Kidney capillary endothelial cell (primary cell): ENCODE results near the gene CDK5.
"Not testable (repeated sequence)": the region's sequence is repeated elsewhere in the genome, so short reads cannot be mapped to it uniquely, and the experiment has no call there.

ENCODE experiments used
- DNase-seq: peaks from one replicate; pipeline ENCODE4 v3.0.0-alpha.2; 2018; ENCODE audit warnings: low spot score

The CDK5 gene

DNA sequence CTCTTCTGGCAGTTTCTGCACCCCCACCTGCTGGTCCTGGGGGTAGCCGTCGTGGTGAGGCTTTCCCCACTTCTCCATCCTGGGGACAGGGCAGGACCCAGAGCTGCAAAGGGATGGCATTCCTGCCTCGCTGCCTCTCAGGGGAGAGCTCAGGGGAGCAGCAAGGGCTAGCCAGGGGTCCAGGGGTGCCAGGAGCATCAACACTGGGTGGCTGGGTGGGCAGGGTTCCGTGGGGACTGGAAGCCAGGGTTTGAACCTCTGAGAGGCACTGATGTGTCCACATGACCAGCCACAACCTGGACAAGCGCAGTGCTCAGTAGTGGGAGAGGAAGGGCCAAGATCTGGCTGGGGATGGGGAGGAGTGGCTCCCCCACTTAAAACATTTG lies 23.8 kb downstream of the CDK5 start:
- DNase-seq, result no peak

- no peak for DNase-seq
Measured at GRCh38 chr7:151032936-151033863, 24.5 kb downstream of the CDK5 start.

DNA sequence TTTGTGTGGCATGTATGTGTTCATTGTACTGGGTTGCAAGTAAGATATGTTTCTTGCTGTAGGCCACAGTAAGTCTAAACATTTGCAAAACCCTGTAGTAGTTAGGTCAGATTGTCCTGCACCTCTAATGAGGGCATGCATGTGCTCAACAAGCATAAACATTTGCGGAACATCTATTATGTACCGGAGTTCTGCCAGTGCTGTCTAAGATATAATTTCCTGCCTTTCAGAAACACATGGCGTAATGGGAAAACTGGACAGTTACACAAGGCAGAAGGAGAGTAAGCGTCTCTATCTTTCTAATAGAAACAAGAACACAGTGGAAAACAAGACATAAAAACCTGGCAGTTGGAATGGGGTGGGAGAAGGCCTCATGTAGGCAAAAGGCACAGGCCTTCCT lies 26.7 kb downstream of the CDK5 start:
- no peak for DNase-seq

DNA sequence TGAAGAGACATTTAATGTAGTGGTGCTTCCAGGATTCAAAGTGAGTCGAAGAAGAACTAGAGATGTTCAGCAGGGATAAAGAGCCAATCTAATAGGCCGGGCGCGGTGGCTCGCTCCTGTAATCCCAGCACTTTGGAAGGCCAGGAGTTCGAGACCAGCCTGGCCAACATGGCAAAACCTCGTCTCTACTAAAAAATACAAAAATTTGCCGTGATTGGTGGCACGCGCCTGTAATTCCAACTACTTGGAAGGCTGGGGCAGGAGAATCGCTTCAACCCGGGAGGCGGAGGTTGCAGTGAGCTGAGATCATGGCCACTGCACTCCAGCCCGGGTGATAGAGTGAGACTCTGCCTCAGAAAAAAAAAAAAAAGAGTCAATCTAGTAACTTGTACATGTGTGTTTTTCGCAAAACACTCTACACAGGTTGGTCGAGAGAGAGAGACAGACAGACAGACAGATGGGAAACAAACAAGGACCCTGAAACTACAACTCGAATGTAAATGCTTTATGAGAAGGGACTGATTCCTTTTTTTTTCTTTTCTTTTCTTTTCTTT lies 28.7 kb downstream of the CDK5 start:
- no peak for DNase-seq

- DNase-seq, result peak; percentile 98
Measured at GRCh38 chr7:151028131-151028947, 29.4 kb downstream of the CDK5 start, which contains the start of gene ABCB8. TSS of gene ABCB8 (plus strand) at chr7:151028450. CDS start at chr7:151028516, 66 bp downstream.

DNA sequence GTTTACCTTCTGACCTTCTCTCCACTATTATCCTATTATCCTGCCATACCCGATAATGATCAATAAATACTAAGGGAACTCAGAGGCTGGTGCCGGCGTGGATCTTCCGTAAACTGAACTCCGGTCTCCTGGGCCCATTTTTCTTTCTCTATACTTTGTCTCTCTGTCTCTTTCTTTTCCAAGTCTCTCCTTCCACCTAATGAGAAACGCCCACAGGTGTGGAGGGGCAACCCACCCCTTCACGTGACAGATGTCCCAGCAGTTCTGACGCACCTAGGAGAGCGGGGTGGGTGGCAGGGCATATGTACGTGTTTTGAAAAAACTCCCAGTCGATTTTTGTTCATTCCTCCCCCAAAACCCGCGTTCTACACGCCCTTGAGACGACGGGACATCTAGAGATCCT lies 30.0 kb downstream of the CDK5 start:
- not testable (repeated sequence) for DNase-seq

GRCh38 chr7:151026771-151027727 lies 30.6 kb downstream of the CDK5 start:
- DNase-seq, result not testable (repeated sequence)

- no peak for DNase-seq
Measured at GRCh38 chr7:151025924-151026671, 31.6 kb downstream of the CDK5 start.

DNA sequence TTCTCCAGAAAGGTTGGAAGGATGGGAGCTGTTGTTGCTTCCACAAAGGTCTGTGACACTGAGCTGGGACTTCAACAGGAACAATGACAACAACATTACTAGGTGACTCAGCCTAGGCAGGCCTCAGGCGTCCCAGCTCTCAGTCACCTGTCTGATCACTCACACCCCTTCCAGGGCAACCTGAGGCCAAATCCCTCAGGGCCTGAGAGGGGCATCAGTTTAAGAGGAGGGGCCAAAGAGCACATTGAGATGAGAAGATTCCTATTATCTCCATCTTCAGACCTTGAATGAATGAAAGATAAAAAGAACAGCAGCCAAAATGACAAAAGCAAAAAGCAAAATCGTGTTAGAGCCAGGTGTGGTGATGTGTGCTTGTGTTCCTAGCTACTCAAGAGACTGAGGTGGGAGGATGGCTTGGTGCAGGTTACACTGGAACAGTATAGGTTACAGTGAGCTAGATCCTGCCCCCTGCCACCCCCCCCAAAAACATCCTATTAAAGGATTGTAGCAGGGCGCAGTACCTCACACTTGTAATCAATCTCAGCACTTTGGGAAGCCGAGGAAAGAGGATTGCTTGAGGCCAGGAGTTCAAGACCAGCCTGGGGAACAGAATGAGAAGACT lies 33.2 kb downstream of the CDK5 start, which contains the start of gene ATG9B:
Gene ATG9B (minus strand): TSS at position 60 of the 622 bp plus-strand sequence. CDS start 71 bp downstream, outside the sequence.
- no peak for DNase-seq

DNA sequence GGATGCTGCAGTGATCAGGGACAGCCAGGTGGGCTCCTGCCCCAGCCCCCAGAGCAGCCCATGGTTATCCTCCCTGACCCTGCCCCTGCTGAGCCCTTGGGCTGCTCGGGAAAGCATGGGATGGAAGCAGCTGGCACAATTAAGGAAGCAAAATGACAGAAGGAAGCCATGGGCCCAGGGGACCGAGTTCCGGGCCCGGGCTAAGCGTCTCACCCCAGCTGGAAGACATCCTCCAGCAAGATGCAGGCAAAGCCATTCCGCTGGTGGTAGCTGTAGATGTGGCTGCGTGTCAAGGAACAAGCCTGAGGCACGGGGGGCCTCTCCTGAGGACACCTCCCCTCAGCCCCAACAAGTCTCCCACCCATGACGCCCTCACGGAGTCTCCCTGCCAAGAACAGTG lies 34.5 kb downstream of the CDK5 start:
- no peak for DNase-seq

GRCh38 chr7:151020231-151020630 lies 37.5 kb downstream of the CDK5 start:
- DNase-seq, result no peak

- no peak for DNase-seq
Measured at GRCh38 chr7:151019130-151019447, 38.6 kb downstream of the CDK5 start.

DNA sequence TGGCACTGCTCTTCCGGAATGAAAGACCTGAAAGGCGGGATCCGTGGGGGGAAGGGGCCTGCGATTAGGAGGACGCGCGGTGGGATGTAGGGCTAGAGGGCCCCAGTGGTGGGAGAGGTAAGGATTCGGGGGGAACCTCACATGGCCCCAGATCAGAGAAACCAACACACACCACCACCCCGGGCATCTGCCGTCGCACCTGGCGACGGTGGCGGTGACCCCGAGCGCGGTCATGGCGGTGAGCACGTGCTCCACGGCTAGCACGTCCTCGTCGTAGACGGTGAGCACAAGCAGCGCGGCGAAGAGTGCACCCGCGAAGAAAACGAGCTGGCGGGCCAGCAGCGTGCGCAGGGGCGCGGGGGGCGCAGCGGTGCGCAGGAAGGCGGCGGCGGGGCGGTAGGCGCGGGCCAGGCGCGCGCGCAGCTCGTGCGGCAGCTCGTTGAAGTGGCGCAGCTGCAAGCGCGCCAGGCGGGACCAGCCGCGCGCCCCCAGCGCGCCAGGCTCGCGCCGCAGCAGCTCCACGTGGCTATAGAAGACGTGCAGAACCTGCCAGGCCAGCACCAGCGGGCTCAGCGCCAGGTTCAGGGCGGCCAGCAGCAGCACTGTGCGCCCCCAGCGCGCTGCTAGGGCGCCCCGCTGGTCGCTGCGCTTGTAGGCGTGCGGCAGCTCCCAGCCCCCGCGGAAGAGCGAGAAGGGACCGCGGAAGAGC lies 39.1 kb downstream of the CDK5 start:
- no peak for DNase-seq

DNA sequence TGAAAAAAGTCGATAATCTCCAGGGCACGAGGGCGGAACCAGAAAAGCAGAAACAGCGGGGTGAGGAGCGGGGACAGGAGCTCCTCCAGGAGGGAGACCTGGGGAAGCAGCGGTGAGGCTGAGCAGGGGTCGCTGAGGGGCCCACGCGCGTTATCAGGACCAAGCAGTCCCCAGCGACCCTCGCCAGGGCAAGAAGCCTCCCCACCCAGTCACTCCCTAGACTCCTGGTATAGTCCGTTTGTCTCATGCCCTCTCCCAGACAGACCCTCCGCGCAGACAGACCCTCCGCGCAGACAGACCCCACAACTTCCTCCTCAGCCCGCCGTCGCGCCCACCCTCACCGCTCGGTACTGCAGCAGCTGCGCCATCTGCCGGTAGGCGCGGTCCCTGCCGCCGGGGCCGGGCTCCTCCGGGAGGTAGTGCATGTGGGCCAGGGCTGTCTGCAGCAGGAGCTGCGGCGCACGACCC lies 39.7 kb downstream of the CDK5 start:
- no peak for DNase-seq

- DNase-seq, result no peak
Measured at GRCh38 chr7:151017370-151017952, 40.2 kb downstream of the CDK5 start.

DNA sequence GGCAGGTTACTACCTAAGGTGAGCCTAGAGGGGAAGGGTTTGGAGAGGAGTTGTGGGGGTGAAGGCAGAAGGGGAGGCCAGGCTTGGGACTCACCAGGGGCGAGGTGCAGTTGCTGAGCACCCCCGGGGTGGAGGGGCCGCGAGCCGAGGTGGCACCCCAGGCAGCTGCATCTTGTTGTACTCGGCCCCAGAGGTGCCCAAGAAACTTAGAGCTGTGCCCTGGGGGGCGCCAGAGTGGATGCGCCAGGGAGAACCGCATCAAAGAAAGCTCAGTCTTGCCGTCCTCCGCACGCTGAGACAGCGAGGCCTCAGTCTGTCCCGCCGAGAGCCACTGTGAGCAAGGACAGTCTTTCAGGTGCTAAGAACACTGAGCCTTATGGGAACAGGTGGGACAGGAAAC lies 40.8 kb downstream of the CDK5 start:
- no peak for DNase-seq

DNA sequence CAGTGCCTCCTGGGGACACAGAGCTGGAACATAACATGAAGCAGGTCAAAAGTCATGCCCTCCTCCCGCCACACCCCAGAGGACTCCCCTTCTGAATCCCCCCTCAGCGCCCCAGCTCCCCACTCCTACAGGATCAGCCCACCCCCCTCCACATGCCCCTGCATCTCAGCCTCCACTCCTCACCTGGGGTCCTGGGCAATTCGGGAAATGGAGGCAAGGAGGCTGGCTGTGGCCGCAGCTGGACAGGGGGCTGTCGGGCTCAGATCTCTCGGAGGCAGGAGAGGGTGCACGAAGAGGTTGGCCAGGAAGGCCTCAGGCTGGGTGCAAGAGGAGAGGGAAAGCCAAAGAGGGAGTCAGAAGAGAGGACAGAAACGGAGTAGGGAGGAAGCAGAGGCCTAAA lies 41.2 kb downstream of the CDK5 start:
- DNase-seq, result no peak

DNA sequence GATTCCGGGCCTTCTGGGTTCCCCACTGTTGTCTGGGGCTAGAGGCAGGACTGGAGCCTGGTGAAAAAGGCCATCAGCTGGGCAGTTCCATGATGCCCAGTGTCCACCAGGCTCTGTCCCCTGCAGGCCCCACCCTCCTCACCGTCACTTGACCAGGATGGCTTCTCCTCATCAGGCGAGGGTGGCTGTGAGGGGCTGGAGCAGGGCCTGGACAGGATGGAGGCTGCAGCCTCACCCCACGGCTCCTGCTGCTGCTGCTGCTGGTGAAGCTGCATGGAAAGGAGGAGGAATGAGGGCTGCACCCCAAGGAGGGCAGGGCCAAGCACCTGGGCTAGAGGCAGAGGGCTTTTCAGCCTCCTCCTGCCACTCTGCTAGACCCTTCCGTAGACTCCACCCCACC lies 41.7 kb downstream of the CDK5 start:
- DNase-seq, result no peak

- no peak for DNase-seq
Measured at GRCh38 chr7:151014950-151015349, 42.7 kb downstream of the CDK5 start.
